Measurements from ENCODE around the gene PC. TPM values are rescaled to one million over a fixed set of nuclear protein-coding genes. Genes with fewer than 3 reads are reported as not detected.
A peak's percentile ranks its signal among the peaks of the same experiment; 100 is the strongest.

The PC gene
- total RNA-seq, 3 donors from 2014 or later: 20.0 to 43.8 (median 43.3) TPM

GRCh38 chr11:66956689-66957290, 1.4 kb downstream of the PC start:
- no peak for TF ChIP-seq CTCF (IDR thresholded peaks at IDR 0.05)
- peak in 1 of 3 donors; percentile 34 for DNase-seq
- intact Hi-C loops (cut with DNase I, micrococcal nuclease): no loop called here
- no peak overlapping the region for H3K4me3 ChIP-seq
- no peak for ATAC-seq
- H3K36me3 ChIP-seq (ENCODE audit: low read depth): peaks cover 4% of the 10 kb centered on the region
- peaks cover 22% of the 10 kb centered on the region for H3K4me1 ChIP-seq (ENCODE audit: low read depth)
- no peaks in the 10 kb centered on the region for H3K9me3 ChIP-seq

- no peak for TF ChIP-seq CTCF (IDR thresholded peaks at IDR 0.05)
- Histone ChIP-seq H3K4me1 (ENCODE audit: low read depth) (peaks cover 14% of the 10 kb centered on the region), H3K36me3 (ENCODE audit: low read depth) (peaks cover 1% of the 10 kb centered on the region), H3K4me3 (no peak overlapping the region), H3K9me3 (no peaks in the 10 kb centered on the region)
- ATAC-seq (peak; percentile 6), DNase-seq (no peak)
- intact Hi-C loops (cut with DNase I, micrococcal nuclease): no loop called here
Measured at GRCh38 chr11:66953081-66953833, 4.9 kb downstream of the PC start.

- peak; percentile 77 for ATAC-seq
- intact Hi-C loops (cut with DNase I, micrococcal nuclease): no loop called here
- no peak for TF ChIP-seq CTCF (IDR thresholded peaks at IDR 0.05)
- Histone ChIP-seq H3K4me3 (no peak overlapping the region), H3K36me3 (ENCODE audit: low read depth) (no peaks in the 10 kb centered on the region), H3K4me1 (ENCODE audit: low read depth) (peaks cover 4% of the 10 kb centered on the region), H3K9me3 (no peaks in the 10 kb centered on the region)
- DNase-seq: peak in 1 of 3 donors; percentile 33
Measured at GRCh38 chr11:66951927-66952337, 6.3 kb downstream of the PC start.

- no peak for TF ChIP-seq CTCF (IDR thresholded peaks at IDR 0.05)
- ATAC-seq (no peak), DNase-seq (no peak)
- Histone ChIP-seq H3K4me3 (no peak overlapping the region), H3K4me1 (ENCODE audit: low read depth) (peaks cover 4% of the 10 kb centered on the region), H3K9me3 (no peaks in the 10 kb centered on the region), H3K36me3 (ENCODE audit: low read depth) (no peaks in the 10 kb centered on the region)
- intact Hi-C loops (cut with DNase I, micrococcal nuclease): no loop called here
Measured at GRCh38 chr11:66951135-66951534, 7.0 kb downstream of the PC start.

- intact Hi-C loops (cut with DNase I, micrococcal nuclease): no loop called here
Measured at GRCh38 chr11:66950112-66950535, 8.1 kb downstream of the PC start.

More at GRCh38 chr11:66950112-66950535, 8.1 kb downstream of the PC start:
- peak; percentile 73 for ATAC-seq
- DNase-seq: peak in 2 of 3 donors; percentile 43 to 58
- Histone ChIP-seq H3K4me1 (ENCODE audit: low read depth) (peaks cover 4% of the 10 kb centered on the region), H3K4me3 (no peak overlapping the region), H3K36me3 (ENCODE audit: low read depth) (no peaks in the 10 kb centered on the region), H3K9me3 (no peaks in the 10 kb centered on the region)
- no peak for TF ChIP-seq CTCF (IDR thresholded peaks at IDR 0.05)

Measured in mucosa of descending colon (tissue), 3 donors.